ENCODE measurements around the gene SMYD3.

SMYD3 gene

DNA sequence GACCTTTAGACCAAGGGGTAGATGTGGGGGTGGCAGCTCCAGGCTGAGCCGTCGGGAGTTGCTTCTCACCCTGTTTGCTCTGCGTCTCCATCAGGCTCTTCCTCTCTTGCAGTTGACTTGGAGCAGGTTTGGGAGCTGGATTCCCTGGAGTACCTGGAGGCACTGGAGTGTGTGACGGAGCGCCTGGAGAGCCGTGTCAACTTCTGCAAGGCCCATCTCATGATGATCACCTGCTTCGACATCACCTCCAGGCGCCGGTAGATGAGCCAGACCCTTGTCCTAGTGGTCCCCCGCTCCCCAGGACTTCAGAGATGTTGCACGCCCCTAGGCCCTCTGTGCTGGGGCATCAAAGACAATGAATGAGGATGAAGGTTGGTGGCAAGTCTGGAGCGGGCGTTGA, 804.7 kb downstream of the SMYD3 start:
- no peak for TF ChIP-seq FOXP2 (optimal IDR thresholded peaks at IDR 0.05; ENCODE audit: borderline replicate concordance, extremely low read depth, extremely low read length, insufficient read depth)

DNA sequence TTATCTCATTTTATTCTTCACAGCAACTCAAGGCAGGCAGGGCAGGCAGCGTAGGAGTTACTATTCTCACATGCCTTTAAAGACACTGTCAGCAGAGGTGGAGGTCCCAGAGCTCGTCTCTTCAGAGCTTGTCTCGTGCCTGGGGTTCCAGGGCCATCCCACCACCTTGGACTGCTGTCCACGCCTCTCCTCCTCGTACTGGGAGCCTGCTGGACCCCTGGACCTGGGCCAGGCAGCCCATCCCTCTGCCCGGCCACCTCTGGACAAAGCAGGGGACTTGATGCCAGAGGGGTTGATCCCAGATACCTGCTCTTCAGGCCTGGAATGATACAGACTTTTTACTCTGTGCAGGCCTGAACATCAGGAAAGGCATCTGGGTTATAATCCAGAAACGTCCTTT, 805.4 kb downstream of the SMYD3 start:
- no peak for TF ChIP-seq TAF1 (IDR thresholded peaks at IDR 0.05; ENCODE audit: borderline replicate concordance, insufficient read depth, low read length)
- TF ChIP-seq SIN3A (IDR thresholded peaks at IDR 0.05; ENCODE audit: borderline replicate concordance, insufficient read depth, low read length) = no peak
- no peak for TF ChIP-seq POLR2AphosphoS5 (IDR thresholded peaks at IDR 0.05; ENCODE audit: low read depth, low read length)
- no peak for TF ChIP-seq FOXP2 (optimal IDR thresholded peaks at IDR 0.05; ENCODE audit: borderline replicate concordance, extremely low read depth, extremely low read length, insufficient read depth)
- TF ChIP-seq, protein P1, sequence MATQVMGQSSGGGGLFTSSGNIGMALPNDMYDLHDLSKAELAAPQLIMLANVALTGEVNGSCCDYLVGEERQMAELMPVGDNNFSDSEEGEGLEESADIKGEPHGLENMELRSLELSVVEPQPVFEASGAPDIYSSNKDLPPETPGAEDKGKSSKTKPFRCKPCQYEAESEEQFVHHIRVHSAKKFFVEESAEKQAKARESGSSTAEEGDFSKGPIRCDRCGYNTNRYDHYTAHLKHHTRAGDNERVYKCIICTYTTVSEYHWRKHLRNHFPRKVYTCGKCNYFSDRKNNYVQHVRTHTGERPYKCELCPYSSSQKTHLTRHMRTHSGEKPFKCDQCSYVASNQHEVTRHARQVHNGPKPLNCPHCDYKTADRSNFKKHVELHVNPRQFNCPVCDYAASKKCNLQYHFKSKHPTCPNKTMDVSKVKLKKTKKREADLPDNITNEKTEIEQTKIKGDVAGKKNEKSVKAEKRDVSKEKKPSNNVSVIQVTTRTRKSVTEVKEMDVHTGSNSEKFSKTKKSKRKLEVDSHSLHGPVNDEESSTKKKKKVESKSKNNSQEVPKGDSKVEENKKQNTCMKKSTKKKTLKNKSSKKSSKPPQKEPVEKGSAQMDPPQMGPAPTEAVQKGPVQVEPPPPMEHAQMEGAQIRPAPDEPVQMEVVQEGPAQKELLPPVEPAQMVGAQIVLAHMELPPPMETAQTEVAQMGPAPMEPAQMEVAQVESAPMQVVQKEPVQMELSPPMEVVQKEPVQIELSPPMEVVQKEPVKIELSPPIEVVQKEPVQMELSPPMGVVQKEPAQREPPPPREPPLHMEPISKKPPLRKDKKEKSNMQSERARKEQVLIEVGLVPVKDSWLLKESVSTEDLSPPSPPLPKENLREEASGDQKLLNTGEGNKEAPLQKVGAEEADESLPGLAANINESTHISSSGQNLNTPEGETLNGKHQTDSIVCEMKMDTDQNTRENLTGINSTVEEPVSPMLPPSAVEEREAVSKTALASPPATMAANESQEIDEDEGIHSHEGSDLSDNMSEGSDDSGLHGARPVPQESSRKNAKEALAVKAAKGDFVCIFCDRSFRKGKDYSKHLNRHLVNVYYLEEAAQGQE (IDR thresholded peaks at IDR 0.05; ENCODE audit: insufficient read depth in 1 of 2, low read depth in 2 of 2, low read length in 2 of 2) = no peak

DNA sequence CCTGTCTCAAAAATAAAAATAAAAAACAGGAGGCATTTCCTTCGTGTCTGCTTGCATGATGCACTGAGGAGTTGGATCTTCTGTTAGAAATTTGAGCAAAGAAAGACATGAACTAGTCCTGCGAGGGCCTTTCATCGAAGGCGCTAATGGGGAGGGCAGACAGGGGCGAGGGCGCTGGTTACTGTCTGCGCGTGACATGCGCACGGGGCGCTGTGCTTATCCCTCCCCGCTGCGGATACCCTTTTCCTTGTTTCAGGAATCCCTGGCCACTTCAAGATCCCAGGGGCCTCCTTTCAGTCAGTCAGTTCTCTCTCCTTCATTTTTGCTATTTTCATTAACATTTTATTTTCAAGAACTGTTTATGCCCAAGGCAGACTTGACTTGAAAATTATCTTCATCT, 806.4 kb downstream of the SMYD3 start:
- TF ChIP-seq POLR2AphosphoS5 (IDR thresholded peaks at IDR 0.05; ENCODE audit: low read depth, low read length) (no peak), SIN3A (IDR thresholded peaks at IDR 0.05; ENCODE audit: borderline replicate concordance, insufficient read depth, low read length) (no peak), FOXP2 (optimal IDR thresholded peaks at IDR 0.05; ENCODE audit: borderline replicate concordance, extremely low read depth, extremely low read length, insufficient read depth) (no peak)
